ENCODE results near the gene NACAD. TPM values are rescaled to one million over a fixed set of nuclear protein-coding genes. Genes with fewer than 3 reads are reported as not detected.
"Not testable (repeated sequence)": the region's sequence is repeated elsewhere in the genome, so short reads cannot be mapped to it uniquely, and the experiment has no call there.

NACAD gene
- total and polyA plus RNA-seq, 7 experiments from 2014 or later, result 0.08 to 0.15 TPM; not detected in 5

DNA sequence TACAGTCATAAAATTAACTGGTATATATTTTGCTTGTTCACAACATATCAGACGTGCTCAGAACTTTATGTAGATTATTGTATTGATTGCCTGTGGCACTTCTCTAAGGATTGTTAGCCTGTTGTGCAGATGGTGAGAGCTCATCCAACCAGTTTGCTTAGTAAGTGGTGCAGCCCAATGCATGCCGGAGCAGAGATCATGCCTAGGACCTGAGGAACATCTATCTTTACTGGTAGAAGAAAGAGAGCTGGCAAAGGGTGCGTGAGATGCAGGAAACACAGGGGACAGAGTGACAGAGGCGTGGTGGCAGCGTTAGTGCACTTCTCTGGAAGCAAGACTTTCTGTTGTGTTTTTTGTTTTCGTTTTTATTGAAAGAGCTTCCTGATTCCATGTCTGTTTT lies 52.9 kb downstream of the NACAD start:
- Mint-ChIP-seq H3K4me3 (peak overlapping the region; percentile 78 to 93 (median 82)), H3K36me3 (peaks cover 11 to 45% (median 39%) of the 10 kb centered on the region in 5 donors), H3K4me1 (peaks cover 63 to 84% (median 79%) of the 10 kb centered on the region in 7 donors), H3K27ac (peak overlapping the region; percentile 67 to 94 (median 86)), H3K9me3 (no peaks in the 10 kb centered on the region), H3K27me3 (no peaks in the 10 kb centered on the region)
- intact Hi-C loops (cut with micrococcal nuclease), result loop anchor here (1.0 kb wide), 2 partner anchors 9 to 100 kb away; no protein-coding TSS in a partner anchor
- DNase-seq (peak in 5 of 9 donors; percentile 12 to 37 (median 30)), ATAC-seq (peak; percentile 49)
- ChIA-PET POLR2A (interaction anchor here (0.6 to 13.7 kb wide), 14 partner anchors 8 to 237 kb away, joined by 3 to 348 read pairs (median 5); partner anchors contain the start of genes CCM2 and MYO1G), CTCF (interaction anchor here (0.7 to 4.3 kb wide), 4 partner anchors 15 to 61 kb away, joined by 3 to 25 read pairs (median 8); no protein-coding TSS in a partner anchor)
- H3K4me1 ChIP-seq (ENCODE audit: control insufficient read depth in 2 of 2, insufficient read depth in 2 of 2, low read length in 2 of 2), result peaks cover 57 to 58% of the 10 kb centered on the region in 2 donors
- peaks cover 17 to 42% (median 17%) of the 10 kb centered on the region in 3 experiments for H3K36me3 ChIP-seq (ENCODE audit: control insufficient read depth in 2 of 3, insufficient read depth in 3 of 3, low read length in 3 of 3)
- no peaks in the 10 kb centered on the region for H3K9me3 ChIP-seq (ENCODE audit: control insufficient read depth in 2 of 3, low read length in 3 of 3)
- peak overlapping the region; percentile 26 for H3K4me3 ChIP-seq (ENCODE audit: low read length)
- H3K27ac ChIP-seq (ENCODE audit: low read depth, low read length), result peak overlapping the region; percentile 61
- H3K27me3 ChIP-seq (ENCODE audit: control insufficient read depth in 2 of 2, insufficient read depth in 2 of 2, low read length in 2 of 2), result no peaks in the 10 kb centered on the region

DNA sequence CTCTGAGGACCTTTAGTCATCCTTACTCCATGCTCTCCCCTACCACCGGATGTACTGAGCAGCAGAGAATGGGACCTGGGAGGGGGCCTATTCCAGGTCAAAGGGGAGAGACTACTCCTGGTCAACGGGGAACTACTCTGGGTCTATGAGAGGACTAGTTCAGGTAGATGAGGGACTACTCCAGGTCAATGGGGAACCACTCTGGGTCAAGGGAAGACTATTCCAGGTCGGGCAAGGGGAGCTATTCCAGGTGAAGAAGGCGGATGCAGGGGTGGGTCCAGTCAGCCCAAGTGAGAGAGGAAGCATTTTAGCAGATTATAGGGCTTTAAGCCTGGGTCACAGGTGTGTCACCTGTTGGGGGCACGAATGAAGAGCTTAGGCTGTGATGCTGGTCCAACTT lies 53.4 kb downstream of the NACAD start:
- CTCF ChIA-PET, result interaction anchor here (1.0 to 4.3 kb wide), 3 partner anchors 34 to 61 kb away, joined by 3 to 25 read pairs (median 11); no protein-coding TSS in a partner anchor
- Histone ChIP-seq H3K4me3 (ENCODE audit: low read length) (peak overlapping the region; percentile 31), H3K27ac (ENCODE audit: low read depth, low read length) (peak overlapping the region; percentile 61), H3K9me3 (ENCODE audit: control insufficient read depth in 2 of 3, low read length in 3 of 3) (no peaks in the 10 kb centered on the region), H3K4me1 (ENCODE audit: control insufficient read depth in 2 of 2, insufficient read depth in 2 of 2, low read length in 2 of 2) (peaks cover 58 to 62% of the 10 kb centered on the region in 2 donors), H3K27me3 (ENCODE audit: control insufficient read depth in 2 of 2, insufficient read depth in 2 of 2, low read length in 2 of 2) (no peaks in the 10 kb centered on the region), H3K36me3 (ENCODE audit: control insufficient read depth in 2 of 3, insufficient read depth in 3 of 3, low read length in 3 of 3) (peaks cover 14 to 36% (median 17%) of the 10 kb centered on the region in 3 experiments)
- intact Hi-C loops (cut with micrococcal nuclease), result no loop called here
- Mint-ChIP-seq H3K4me1 (peaks cover 63 to 80% (median 74%) of the 10 kb centered on the region in 7 donors), H3K4me3 (peak overlapping the region; percentile 45 to 93 (median 82)), H3K36me3 (peaks cover 6 to 40% (median 35%) of the 10 kb centered on the region in 5 donors), H3K9me3 (no peaks in the 10 kb centered on the region), H3K27ac (peak overlapping the region in 8 of 9 donors; percentile 3 to 94 (median 76)), H3K27me3 (no peaks in the 10 kb centered on the region)
- ATAC-seq, result no peak
- POLR2A ChIA-PET, result interaction anchor here (0.9 to 13.7 kb wide), 12 partner anchors 8 to 237 kb away, joined by 3 to 348 read pairs (median 5); partner anchors contain the start of genes CCM2, MYO1G and TBRG4
- DNase-seq, result no peak

DNA sequence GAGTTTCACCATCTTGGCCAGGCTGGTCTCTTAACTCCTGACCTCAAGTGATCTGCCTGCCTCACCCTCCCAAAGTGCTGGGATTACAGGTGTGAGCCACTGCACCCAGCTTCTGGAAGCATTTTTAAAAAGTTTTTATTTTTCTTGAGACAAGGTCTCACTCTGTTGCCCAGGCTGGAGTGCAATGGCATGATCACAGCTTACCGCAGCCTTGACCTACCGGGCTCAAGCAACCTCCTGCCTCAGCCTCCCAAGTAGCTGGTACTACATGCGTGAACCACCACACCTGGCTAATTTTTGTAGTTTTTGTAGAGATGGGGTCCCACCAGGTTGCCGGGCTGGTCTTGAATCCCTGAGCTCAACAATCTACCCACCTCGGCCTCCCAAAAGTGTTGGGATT lies 54.1 kb downstream of the NACAD start:
- peaks cover 68 to 84% (median 78%) of the 10 kb centered on the region in 7 donors for H3K4me1 Mint-ChIP-seq
- not testable (repeated sequence) for H3K27me3 ChIP-seq (ENCODE audit: control insufficient read depth in 2 of 2, insufficient read depth in 2 of 2, low read length in 2 of 2); H3K4me3 ChIP-seq (ENCODE audit: low read length); H3K9me3 Mint-ChIP-seq; H3K27me3 Mint-ChIP-seq; ATAC-seq; DNase-seq; H3K9me3 ChIP-seq (ENCODE audit: control insufficient read depth in 2 of 3, low read length in 3 of 3)
- peak overlapping the region in 5 of 9 donors; percentile 28 to 94 (median 83) for H3K27ac Mint-ChIP-seq
- Histone ChIP-seq H3K4me1 (ENCODE audit: control insufficient read depth in 2 of 2, insufficient read depth in 2 of 2, low read length in 2 of 2) (peaks cover 65 to 68% of the 10 kb centered on the region in 2 donors), H3K36me3 (ENCODE audit: control insufficient read depth in 2 of 3, insufficient read depth in 3 of 3, low read length in 3 of 3) (peaks cover 14 to 30% (median 17%) of the 10 kb centered on the region in 3 experiments), H3K27ac (ENCODE audit: low read depth, low read length) (peak overlapping the region; percentile 42)
- peak overlapping the region in 8 of 10 donors; percentile 20 to 93 (median 72) for H3K4me3 Mint-ChIP-seq
- ChIA-PET CTCF (interaction anchor here (4.3 kb wide), 1 partner anchor 60 kb away, joined by 25 read pairs; no protein-coding TSS in a partner anchor), POLR2A (interaction anchor here (0.9 to 13.7 kb wide), 8 partner anchors 35 to 236 kb away, joined by 3 to 348 read pairs (median 6); partner anchors contain the start of genes CCM2, MYO1G and TBRG4)
- intact Hi-C loops (cut with micrococcal nuclease), result loop anchor here in 1 of 2 donors (5.0 kb wide), 1 partner anchor 177 kb away; no protein-coding TSS in a partner anchor
- peaks cover 3 to 43% (median 35%) of the 10 kb centered on the region in 5 donors for H3K36me3 Mint-ChIP-seq

DNA sequence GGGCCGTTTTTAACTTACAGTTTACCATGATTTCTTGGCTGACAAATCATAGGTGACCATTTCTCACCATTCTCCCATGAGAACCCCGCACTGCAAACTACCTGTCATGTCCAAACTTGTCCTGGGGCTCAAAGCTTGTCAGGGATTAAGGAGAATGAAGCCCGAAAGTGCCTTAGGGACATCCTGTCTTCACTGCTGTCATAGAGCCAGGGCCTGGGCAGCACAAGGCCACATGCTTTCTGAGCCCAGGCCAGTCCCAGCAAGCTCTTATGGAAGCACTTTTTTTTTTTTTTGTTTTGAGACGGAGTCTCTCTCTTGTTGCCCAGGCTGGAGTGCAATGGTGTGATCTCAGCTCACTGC lies 54.9 kb downstream of the NACAD start:
- no peak for DNase-seq
- Histone ChIP-seq H3K27ac (ENCODE audit: low read depth, low read length) (peak overlapping the region; percentile 43), H3K4me1 (ENCODE audit: control insufficient read depth in 2 of 2, insufficient read depth in 2 of 2, low read length in 2 of 2) (peaks cover 67 to 76% of the 10 kb centered on the region in 2 donors), H3K4me3 (ENCODE audit: low read length) (no peak overlapping the region), H3K9me3 (ENCODE audit: control insufficient read depth in 2 of 3, low read length in 3 of 3) (no peaks in the 10 kb centered on the region), H3K36me3 (ENCODE audit: control insufficient read depth in 2 of 3, insufficient read depth in 3 of 3, low read length in 3 of 3) (peaks cover 8 to 22% (median 9%) of the 10 kb centered on the region in 3 experiments), H3K27me3 (ENCODE audit: control insufficient read depth in 2 of 2, insufficient read depth in 2 of 2, low read length in 2 of 2) (no peaks in the 10 kb centered on the region)
- Mint-ChIP-seq H3K27me3 (no peaks in the 10 kb centered on the region), H3K9me3 (no peaks in the 10 kb centered on the region), H3K4me1 (peaks cover 66 to 83% (median 78%) of the 10 kb centered on the region in 7 donors), H3K36me3 (peaks cover 0 to 46% (median 34%) of the 10 kb centered on the region in 5 donors), H3K27ac (peak overlapping the region; percentile 48 to 94 (median 84)), H3K4me3 (peak overlapping the region; percentile 76 to 93 (median 81))
- no peak for ATAC-seq
- intact Hi-C loops (cut with micrococcal nuclease), result loop anchor here in 1 of 2 donors (5.0 kb wide), 1 partner anchor 177 kb away; no protein-coding TSS in a partner anchor
- ChIA-PET POLR2A (interaction anchor here (1.2 to 13.7 kb wide), 5 partner anchors 10 to 56 kb away, joined by 3 to 348 read pairs (median 4); partner anchors contain the start of genes CCM2 and MYO1G), CTCF (interaction anchor here (0.7 to 4.3 kb wide), 5 partner anchors 14 to 59 kb away, joined by 3 to 25 read pairs (median 4); no protein-coding TSS in a partner anchor)

DNA sequence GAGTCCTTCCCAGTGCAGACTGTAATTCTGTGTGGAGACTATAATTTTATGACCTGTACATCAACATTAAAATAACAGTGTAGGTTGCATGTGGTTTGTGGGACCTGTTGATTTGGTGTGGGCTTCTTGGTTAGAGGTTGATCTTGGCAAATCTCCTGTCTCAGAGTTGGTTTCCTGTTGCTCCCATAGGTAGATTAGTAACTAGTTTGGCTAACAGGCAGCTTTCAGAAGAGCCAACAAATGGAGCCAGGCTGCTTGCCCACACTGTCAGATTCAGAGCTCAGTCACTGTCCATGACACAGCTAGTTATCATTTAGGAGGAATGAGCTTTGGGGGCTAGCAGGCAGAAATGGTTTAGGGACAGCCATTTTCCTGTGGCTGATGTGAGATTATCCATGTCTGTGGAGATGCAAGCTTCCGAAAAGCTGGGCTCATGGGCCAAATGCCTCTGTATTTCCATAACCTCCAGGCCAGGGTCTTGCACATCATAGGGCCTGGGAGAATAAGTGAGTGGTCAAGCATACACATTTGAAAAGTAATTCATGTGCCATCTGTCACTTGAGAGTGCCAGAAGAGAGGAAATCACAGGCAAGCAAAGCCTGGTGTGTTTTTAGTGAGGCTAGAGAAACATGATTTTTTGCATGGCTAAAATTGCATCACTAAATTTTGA lies 55.4 kb downstream of the NACAD start:
- H3K9me3 Mint-ChIP-seq, result no peaks in the 10 kb centered on the region
- Histone ChIP-seq H3K36me3 (ENCODE audit: control insufficient read depth in 2 of 3, insufficient read depth in 3 of 3, low read length in 3 of 3) (peaks cover 3 to 18% (median 4%) of the 10 kb centered on the region in 3 experiments), H3K27me3 (ENCODE audit: control insufficient read depth in 2 of 2, insufficient read depth in 2 of 2, low read length in 2 of 2) (no peaks in the 10 kb centered on the region), H3K4me1 (ENCODE audit: control insufficient read depth in 2 of 2, insufficient read depth in 2 of 2, low read length in 2 of 2) (peaks cover 67 to 81% of the 10 kb centered on the region in 2 donors), H3K4me3 (ENCODE audit: low read length) (peak overlapping the region; percentile 15), H3K9me3 (ENCODE audit: control insufficient read depth in 2 of 3, low read length in 3 of 3) (no peaks in the 10 kb centered on the region), H3K27ac (ENCODE audit: low read depth, low read length) (peak overlapping the region; percentile 43)
- no peaks in the 10 kb centered on the region for H3K27me3 Mint-ChIP-seq
- ChIA-PET CTCF (interaction anchor here (0.7 to 4.3 kb wide), 5 partner anchors 13 to 59 kb away, joined by 3 to 25 read pairs (median 4); no protein-coding TSS in a partner anchor), POLR2A (interaction anchor here (1.3 to 13.7 kb wide), 4 partner anchors 10 to 55 kb away, joined by 3 to 348 read pairs (median 102); partner anchors contain the start of genes CCM2 and MYO1G)
- H3K27ac Mint-ChIP-seq, result peak overlapping the region; percentile 48 to 94 (median 84)
- H3K36me3 Mint-ChIP-seq, result peaks cover 0 to 46% (median 30%) of the 10 kb centered on the region in 5 donors
- intact Hi-C loops (cut with micrococcal nuclease), result loop anchor here in 1 of 2 donors (5.0 kb wide), 1 partner anchor 176 kb away; no protein-coding TSS in a partner anchor
- DNase-seq (no peak), ATAC-seq (peak; percentile 12)
- peaks cover 61 to 80% (median 75%) of the 10 kb centered on the region in 7 donors for H3K4me1 Mint-ChIP-seq
- peak overlapping the region; percentile 76 to 93 (median 81) for H3K4me3 Mint-ChIP-seq

DNA sequence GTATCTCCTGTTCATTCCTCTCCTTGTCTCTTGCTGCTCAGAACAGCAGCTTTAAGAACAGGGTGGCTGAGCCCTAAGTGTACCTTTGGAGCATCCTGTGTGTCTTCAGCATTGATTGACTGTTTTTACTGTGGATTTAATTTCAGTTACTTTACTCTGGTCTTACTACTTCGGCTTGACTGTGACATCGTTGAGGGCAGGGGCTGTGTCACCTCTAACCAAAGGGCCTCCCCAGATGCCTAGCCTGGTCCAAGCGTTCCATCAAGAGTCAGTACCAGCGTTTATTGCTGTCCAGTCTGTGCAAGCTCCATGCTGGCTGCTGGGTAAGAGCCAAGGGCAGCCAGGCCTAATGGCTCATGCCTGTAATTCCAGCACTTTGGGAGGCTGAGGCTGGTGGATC lies 56.3 kb downstream of the NACAD start:
- POLR2A ChIA-PET, result interaction anchor here (0.7 to 13.7 kb wide), 5 partner anchors 11 to 54 kb away, joined by 3 to 348 read pairs (median 11); partner anchors contain the start of genes CCM2 and MYO1G
- H3K36me3 Mint-ChIP-seq, result peaks cover 3 to 51% (median 24%) of the 10 kb centered on the region in 5 donors
- intact Hi-C loops (cut with micrococcal nuclease), result loop anchor here in 1 of 2 donors (5.0 kb wide), 1 partner anchor 175 kb away; no protein-coding TSS in a partner anchor
- no peaks in the 10 kb centered on the region for H3K9me3 ChIP-seq (ENCODE audit: control insufficient read depth in 2 of 3, low read length in 3 of 3)
- H3K4me3 ChIP-seq (ENCODE audit: low read length), result peak overlapping the region; percentile 5
- H3K27ac Mint-ChIP-seq, result peak overlapping the region; percentile 70 to 94 (median 84)
- peak overlapping the region; percentile 53 for H3K27ac ChIP-seq (ENCODE audit: low read depth, low read length)
- CTCF ChIA-PET, result interaction anchor here (1.5 to 5.6 kb wide), 3 partner anchors 13 to 59 kb away, joined by 3 to 65 read pairs (median 25); no protein-coding TSS in a partner anchor
- H3K4me1 ChIP-seq (ENCODE audit: control insufficient read depth in 2 of 2, insufficient read depth in 2 of 2, low read length in 2 of 2), result peaks cover 58 to 72% of the 10 kb centered on the region in 2 donors
- peaks cover 55 to 73% (median 66%) of the 10 kb centered on the region in 7 donors for H3K4me1 Mint-ChIP-seq
- H3K9me3 Mint-ChIP-seq, result no peaks in the 10 kb centered on the region
- no peaks in the 10 kb centered on the region for H3K27me3 ChIP-seq (ENCODE audit: control insufficient read depth in 2 of 2, insufficient read depth in 2 of 2, low read length in 2 of 2)
- no peaks in the 10 kb centered on the region for H3K27me3 Mint-ChIP-seq
- no peak for DNase-seq
- peaks cover 0 to 20% (median 0%) of the 10 kb centered on the region in 3 experiments for H3K36me3 ChIP-seq (ENCODE audit: control insufficient read depth in 2 of 3, insufficient read depth in 3 of 3, low read length in 3 of 3)
- H3K4me3 Mint-ChIP-seq, result peak overlapping the region; percentile 76 to 93 (median 81)
- no peak for ATAC-seq
